NB4 (cell line): ENCODE measurements around the gene CCDC171.
A peak's percentile ranks its signal among the peaks of the same experiment; 100 is the strongest.
"Not testable (repeated sequence)": the region's sequence is repeated elsewhere in the genome, so short reads cannot be mapped to it uniquely, and the experiment has no call there.

Experiments used
- DNase-seq: peaks from one replicate; pipeline ENCODE4 v3.0.0; 2010; ENCODE audit warnings: low read depth
- H3K4me3 ChIP-seq: one replicate; pipeline ENCODE4 v1.5.1; 2011; ENCODE audit warnings: mild to moderate bottlenecking, low read depth, low read length, moderate library complexity
- MYC ChIP-seq: IDR thresholded peaks from 2 replicates; pipeline ENCODE4 v1.6.1; 2011; ENCODE audit warnings: low read depth, low read length
- POLR2A ChIP-seq: IDR thresholded peaks from 2 replicates; pipeline ENCODE4 v1.6.1; 2011; ENCODE audit warnings: mild to moderate bottlenecking; ENCODE audit not compliant: insufficient read length; ENCODE audit errors: extremely low read depth
- TF ChIP-seq, protein P1 (sequence below): IDR thresholded peaks from 2 replicates; pipeline ENCODE4 v1.6.1; 2011; ENCODE audit warnings: low read depth, low read length
- TF ChIP-seq, protein P2 (sequence below): IDR thresholded peaks from one replicate; pipeline ENCODE4 v1.5.1; 2012; ENCODE audit warnings: low read depth, low read length

CCDC171 gene

DNA sequence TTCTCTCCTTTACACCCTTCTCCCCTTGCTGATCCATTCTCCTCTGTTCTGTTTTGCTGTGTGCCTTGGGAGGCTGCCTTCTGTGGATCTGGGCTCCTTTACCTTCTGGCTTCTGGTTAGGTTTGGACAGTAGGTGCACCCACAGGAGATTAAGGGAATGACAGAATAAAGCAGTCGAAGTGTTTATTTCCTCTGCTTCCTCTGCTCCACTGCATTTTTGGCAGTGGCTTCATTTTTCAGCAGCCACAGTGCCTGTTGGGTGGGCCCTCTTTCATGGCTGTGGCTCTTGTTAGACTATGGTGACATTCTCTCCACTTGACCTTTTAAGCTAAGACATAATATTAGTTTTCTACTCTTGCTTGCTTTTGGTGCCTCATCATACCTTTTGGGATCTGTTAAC, 144.1 kb downstream of the CCDC171 start:
- no peak overlapping the region for H3K4me3 ChIP-seq
- TF ChIP-seq, protein P1, sequence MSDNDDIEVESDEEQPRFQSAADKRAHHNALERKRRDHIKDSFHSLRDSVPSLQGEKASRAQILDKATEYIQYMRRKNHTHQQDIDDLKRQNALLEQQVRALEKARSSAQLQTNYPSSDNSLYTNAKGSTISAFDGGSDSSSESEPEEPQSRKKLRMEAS, result no peak
- TF ChIP-seq, protein P2, sequence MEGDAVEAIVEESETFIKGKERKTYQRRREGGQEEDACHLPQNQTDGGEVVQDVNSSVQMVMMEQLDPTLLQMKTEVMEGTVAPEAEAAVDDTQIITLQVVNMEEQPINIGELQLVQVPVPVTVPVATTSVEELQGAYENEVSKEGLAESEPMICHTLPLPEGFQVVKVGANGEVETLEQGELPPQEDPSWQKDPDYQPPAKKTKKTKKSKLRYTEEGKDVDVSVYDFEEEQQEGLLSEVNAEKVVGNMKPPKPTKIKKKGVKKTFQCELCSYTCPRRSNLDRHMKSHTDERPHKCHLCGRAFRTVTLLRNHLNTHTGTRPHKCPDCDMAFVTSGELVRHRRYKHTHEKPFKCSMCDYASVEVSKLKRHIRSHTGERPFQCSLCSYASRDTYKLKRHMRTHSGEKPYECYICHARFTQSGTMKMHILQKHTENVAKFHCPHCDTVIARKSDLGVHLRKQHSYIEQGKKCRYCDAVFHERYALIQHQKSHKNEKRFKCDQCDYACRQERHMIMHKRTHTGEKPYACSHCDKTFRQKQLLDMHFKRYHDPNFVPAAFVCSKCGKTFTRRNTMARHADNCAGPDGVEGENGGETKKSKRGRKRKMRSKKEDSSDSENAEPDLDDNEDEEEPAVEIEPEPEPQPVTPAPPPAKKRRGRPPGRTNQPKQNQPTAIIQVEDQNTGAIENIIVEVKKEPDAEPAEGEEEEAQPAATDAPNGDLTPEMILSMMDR, result no peak
- TF ChIP-seq POLR2A (no peak), MYC (no peak)
- no peak for DNase-seq

DNA sequence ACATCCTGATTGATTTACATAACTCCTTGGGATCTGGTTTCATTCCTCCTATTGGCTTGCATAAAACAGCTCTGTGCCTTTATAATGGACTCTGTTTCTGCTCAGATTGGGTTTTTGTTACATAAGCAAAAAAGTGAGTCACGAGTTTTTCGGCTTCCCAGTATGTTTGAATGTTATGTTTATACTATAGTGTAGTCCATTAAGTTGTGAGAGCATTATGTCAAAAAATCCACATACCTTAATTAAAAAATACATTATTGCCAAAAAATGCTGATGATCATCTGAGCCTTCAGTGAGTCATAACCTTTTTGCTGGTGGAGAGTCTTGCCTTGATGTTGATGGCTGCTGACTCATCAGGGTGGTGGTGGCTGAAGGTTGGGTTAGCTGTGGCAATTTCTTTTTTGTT, 144.6 kb downstream of the CCDC171 start:
- peak; percentile 38 for DNase-seq

DNA sequence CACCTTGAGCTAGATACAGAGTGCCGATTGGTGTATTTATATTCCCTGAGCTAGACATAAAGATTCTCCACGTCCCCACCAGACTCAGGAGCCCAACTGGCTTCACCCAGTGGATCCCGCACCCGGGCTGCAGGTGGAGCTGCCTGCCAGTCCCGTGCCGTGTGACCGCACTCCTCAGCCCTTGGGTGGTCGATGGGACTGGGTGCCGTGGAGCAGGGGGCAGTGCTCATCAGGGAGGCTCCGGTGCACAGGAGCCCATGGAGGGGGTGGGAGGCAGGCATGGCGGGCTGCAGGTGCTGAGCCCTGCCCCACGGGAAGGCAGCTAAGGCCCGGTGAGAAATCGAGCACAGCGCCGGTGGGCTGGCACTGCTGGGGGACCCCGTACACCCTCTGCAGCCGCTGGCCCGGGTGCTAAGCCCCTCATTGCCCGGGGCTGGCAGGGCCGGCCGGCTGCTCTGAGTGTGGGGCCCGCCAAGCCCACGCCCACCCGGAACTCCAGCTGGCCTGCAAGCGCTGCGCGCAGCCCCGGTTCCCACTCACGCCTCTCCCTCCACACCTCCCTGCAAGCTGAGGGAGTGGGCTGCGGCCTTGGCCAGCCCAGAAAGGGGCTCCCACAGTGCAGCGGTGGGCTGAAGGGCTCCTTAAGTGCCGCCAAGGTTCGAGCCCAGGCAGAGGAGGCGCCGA, 147.2 kb downstream of the CCDC171 start:
- H3K4me3 ChIP-seq, DNase-seq: not testable (repeated sequence)

More for the DNA sequence above, 144.6 kb downstream of the CCDC171 start:
- no peak overlapping the region for H3K4me3 ChIP-seq
- TF ChIP-seq MYC, result no peak
- TF ChIP-seq, protein P2, result no peak
- no peak for TF ChIP-seq POLR2A
- TF ChIP-seq, protein P1, result no peak

DNA sequence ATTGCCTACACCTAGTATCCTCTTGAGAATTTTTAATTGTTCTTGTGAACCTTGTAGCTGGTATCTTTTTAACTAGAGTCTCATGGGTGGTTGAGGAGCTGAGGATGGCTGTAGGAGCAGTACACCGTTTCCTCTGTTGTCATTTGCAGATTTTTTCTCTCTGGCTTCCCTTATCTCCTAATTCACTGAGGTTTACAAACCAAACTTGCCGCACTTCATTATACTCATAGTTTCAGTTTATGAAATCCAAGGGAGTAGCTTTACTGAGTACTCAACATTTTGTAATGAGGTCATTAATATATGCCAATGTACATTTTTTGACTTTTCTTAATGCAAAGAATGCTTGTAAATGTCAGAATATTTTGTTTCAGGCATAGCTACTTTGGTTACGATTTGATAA, 154.2 kb downstream of the CCDC171 start:
- no peak overlapping the region for H3K4me3 ChIP-seq
- TF ChIP-seq, protein P1, result no peak
- TF ChIP-seq MYC (no peak), POLR2A (no peak)
- TF ChIP-seq, protein P2, result no peak
- DNase-seq, result no peak

DNA sequence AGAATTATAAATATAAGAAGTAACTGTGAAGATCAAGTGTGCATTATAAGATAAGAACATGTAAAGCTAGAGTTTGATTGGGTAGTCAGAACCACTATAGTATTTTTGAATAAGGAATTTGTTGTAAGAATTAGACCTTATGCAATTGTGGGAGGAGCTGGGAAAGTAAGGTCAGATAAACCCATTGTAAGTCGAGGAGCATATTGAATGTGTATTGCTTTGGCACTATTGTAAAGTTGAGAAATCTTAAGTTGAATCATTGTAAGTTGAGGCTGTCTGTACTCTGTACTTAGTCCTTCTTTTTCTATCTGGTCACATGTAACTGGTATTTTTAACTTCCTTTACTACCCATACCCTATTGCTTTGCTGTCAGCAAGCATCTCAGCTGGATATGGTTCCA, 158.7 kb downstream of the CCDC171 start:
- TF ChIP-seq, protein P2, result no peak
- TF ChIP-seq, protein P1, result no peak
- no peak for TF ChIP-seq MYC
- TF ChIP-seq POLR2A, result no peak
- no peak for DNase-seq

DNA sequence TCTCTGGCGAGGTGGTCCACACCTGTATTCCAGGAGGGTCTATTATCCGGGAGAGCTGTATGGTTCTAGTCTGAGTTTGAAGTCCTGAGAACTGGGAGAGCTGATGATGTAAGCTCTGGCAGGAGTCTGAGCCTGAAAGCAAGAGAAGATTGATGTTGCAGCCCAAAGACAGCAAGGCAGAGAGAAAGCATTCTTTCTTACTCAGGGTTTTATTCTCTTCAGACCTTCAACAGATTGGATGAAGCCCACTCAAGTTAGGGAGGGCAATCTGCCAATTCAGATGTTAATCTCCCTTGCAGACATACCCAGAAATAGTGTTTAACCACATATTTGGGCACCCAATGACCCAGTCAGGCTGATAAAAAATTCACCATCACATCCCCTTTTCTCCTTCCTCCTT, 159.1 kb downstream of the CCDC171 start:
- no peak for TF ChIP-seq MYC
- TF ChIP-seq, protein P2, result no peak
- TF ChIP-seq, protein P1, result no peak
- TF ChIP-seq POLR2A, result no peak
- DNase-seq, result no peak
- no peak overlapping the region for H3K4me3 ChIP-seq

More for the DNA sequence above, 158.7 kb downstream of the CCDC171 start:
- H3K4me3 ChIP-seq, result no peak overlapping the region
